CD4-positive, alpha-beta memory T cell (primary cell): ENCODE measurements around the gene FAM200C. TPM values are rescaled to one million over a fixed set of nuclear protein-coding genes. Genes with fewer than 3 reads are reported as not detected.
"Not testable (repeated sequence)": the region's sequence is repeated elsewhere in the genome, so short reads cannot be mapped to it uniquely, and the experiment has no call there.

ENCODE experiments used
- CTCF ChIA-PET: fragments of 350-600 bp; sonication (Branson Sonifier 250); formaldehyde crosslinking; loops from one replicate; lab custom pipeline; 2021; ENCODE audit warnings: inconsistent platforms; ENCODE audit not compliant: partially characterized antibody; lab: Charles Lee
- POLR2A ChIA-PET: fragments of 350-600 bp; sonication (Branson Sonifier 250); formaldehyde crosslinking; loops from one replicate; lab custom pipeline; 2021; ENCODE audit not compliant: partially characterized antibody; lab: Charles Lee
- DNase-seq, 5 donors: peaks; one replicate each; pipeline versions ENCODE4 v3.0.0 to v3.0.0-alpha.2; 2020 to 2022; ENCODE audit warnings: mixed read lengths in 1 of 5
- H3K27ac ChIP-seq: one replicate; pipeline ENCODE4 v1.7.0; 2013; ENCODE audit warnings: low read depth, low read length
- H3K27me3 ChIP-seq: 2 replicates; pipeline ENCODE4 v1.7.0; 2013; ENCODE audit warnings: mild to moderate bottlenecking, low read length, moderate library complexity; ENCODE audit not compliant: insufficient read depth
- H3K36me3 ChIP-seq: 2 replicates; pipeline ENCODE4 v1.7.0; 2013; ENCODE audit warnings: mild to moderate bottlenecking, low read length, moderate library complexity; ENCODE audit not compliant: insufficient read depth
- H3K4me1 ChIP-seq: 2 replicates; pipeline ENCODE4 v1.7.0; 2013; ENCODE audit warnings: mild to moderate bottlenecking, low read length, moderate library complexity; ENCODE audit not compliant: insufficient read depth
- H3K4me3 ChIP-seq, 2 donors: one replicate each; pipeline ENCODE4 v1.7.0; 2013; ENCODE audit warnings: low read length in 2 of 2, mild to moderate bottlenecking in 1 of 2
- H3K9me3 ChIP-seq, 2 donors: one replicate each; pipeline ENCODE4 v1.7.0; 2013; ENCODE audit warnings: low read length in 2 of 2, control low read depth in 1 of 2; ENCODE audit not compliant: control insufficient read depth in 1 of 2
- H3K27ac Mint-ChIP-seq, 7 donors: one replicate each; pipeline ENCODE4 v1.8.0; 2020 to 2021; ENCODE audit warnings: mixed read lengths in 7 of 7, mild to moderate bottlenecking in 6 of 7, inconsistent platforms in 3 of 7, moderate library complexity in 3 of 7
- H3K27me3 Mint-ChIP-seq, 2 donors: one replicate each; pipeline ENCODE4 v1.8.0; 2020 to 2021; ENCODE audit warnings: mixed read lengths in 2 of 2
- H3K36me3 Mint-ChIP-seq, 2 donors: one replicate each; pipeline ENCODE4 v1.8.0; 2020 to 2021; ENCODE audit warnings: mixed read lengths in 2 of 2, inconsistent platforms in 1 of 2, mild to moderate bottlenecking in 1 of 2
- H3K4me1 Mint-ChIP-seq, 4 donors: one replicate each; pipeline ENCODE4 v1.8.0; 2020 to 2021; ENCODE audit warnings: mixed read lengths in 4 of 4, mild to moderate bottlenecking in 1 of 4
- H3K4me3 Mint-ChIP-seq, 8 donors: one replicate each; pipeline ENCODE4 v1.8.0; 2020 to 2021; ENCODE audit warnings: mixed read lengths in 8 of 8, mild to moderate bottlenecking in 7 of 8, moderate library complexity in 6 of 8, inconsistent platforms in 3 of 8
- H3K9me3 Mint-ChIP-seq, 8 donors: one replicate each; pipeline ENCODE4 v1.8.0; 2020 to 2021; ENCODE audit warnings: mixed read lengths in 8 of 8, mild to moderate bottlenecking in 5 of 8, inconsistent platforms in 3 of 8, moderate library complexity in 1 of 8
- intact Hi-C: fragments of 100-400 bp; cut with micrococcal nuclease; formaldehyde crosslinking; loops from one replicate; pipeline ENCODE4 v1.15.1; 2023
- polyA plus RNA-seq, 2 donors: library from polyadenylated mRNA; unstranded; fragments of 300-500 nt; fragmentation: Illumina TruSeq; gene quantifications; one replicate each; pipeline ENCODE4 v1.2.3, GENCODE V29; 2021
- total RNA-seq, 2 experiments: library from RNA; stranded (reverse); gene quantifications; one replicate each; pipeline ENCODE4 v1.2.3, GENCODE V29; 2021

Gene FAM200C
- total and polyA plus RNA-seq, 4 experiments from 2014 or later: 0.08 to 1.1 (median 0.49) TPM

GRCh38 chr5:160442824-160443431, 43.1 kb upstream of the FAM200C start:
- ChIA-PET CTCF (interaction anchor here (0.6 to 6.3 kb wide), 5 partner anchors 16 to 66 kb away, joined by 3 to 239 read pairs (median 5); partner anchors contain the start of genes PTTG1 and SLU7), POLR2A (interaction anchor here (1.9 kb wide), 1 partner anchor 24 kb away, joined by 6 read pairs; the partner anchor contains the start of gene SLU7)
- no peak overlapping the region for H3K27ac Mint-ChIP-seq
- H3K4me1 ChIP-seq: peaks cover 10% of the 10 kb centered on the region
- no peaks in the 10 kb centered on the region for H3K27me3 Mint-ChIP-seq
- no peak overlapping the region for H3K27ac ChIP-seq
- no peaks in the 10 kb centered on the region for H3K9me3 ChIP-seq
- H3K4me1 Mint-ChIP-seq: peaks cover 8 to 23% (median 13%) of the 10 kb centered on the region in 4 donors
- H3K36me3 ChIP-seq: no peaks in the 10 kb centered on the region
- no peak overlapping the region for H3K4me3 ChIP-seq
- no peak overlapping the region for H3K4me3 Mint-ChIP-seq
- H3K27me3 ChIP-seq: no peaks in the 10 kb centered on the region
- peaks cover 0 to 2% (median 0%) of the 10 kb centered on the region in 8 donors for H3K9me3 Mint-ChIP-seq
- intact Hi-C loops: no loop called here
- no peak for DNase-seq
- peaks cover 0 to 2% of the 10 kb centered on the region in 2 donors for H3K36me3 Mint-ChIP-seq

GRCh38 chr5:160441311-160441781, 41.5 kb upstream of the FAM200C start:
- Mint-ChIP-seq H3K4me1 (peaks cover 8 to 23% (median 13%) of the 10 kb centered on the region in 4 donors), H3K36me3 (peaks cover 0 to 2% of the 10 kb centered on the region in 2 donors), H3K27me3 (no peaks in the 10 kb centered on the region), H3K27ac (no peak overlapping the region), H3K9me3 (peaks cover 0 to 2% (median 0%) of the 10 kb centered on the region in 8 donors), H3K4me3 (no peak overlapping the region)
- Histone ChIP-seq H3K36me3 (no peaks in the 10 kb centered on the region), H3K4me3 (no peak overlapping the region), H3K9me3 (no peaks in the 10 kb centered on the region), H3K27me3 (no peaks in the 10 kb centered on the region), H3K27ac (no peak overlapping the region), H3K4me1 (peaks cover 10% of the 10 kb centered on the region)
- intact Hi-C loops: no loop called here
- ChIA-PET CTCF (interaction anchor here (1.0 to 6.3 kb wide), 11 partner anchors 7 to 68 kb away, joined by 3 to 239 read pairs (median 23); partner anchors contain the start of genes PTTG1 and SLU7), POLR2A (interaction anchor here (1.9 to 3.7 kb wide), 2 partner anchors 22 to 23 kb away, joined by 6 to 32 read pairs; partner anchors contain the start of gene SLU7)
- DNase-seq: no peak

- Histone ChIP-seq H3K4me1 (peaks cover 10% of the 10 kb centered on the region), H3K9me3 (no peaks in the 10 kb centered on the region), H3K27me3 (no peaks in the 10 kb centered on the region), H3K27ac (peak overlapping the region; percentile 33), H3K4me3 (peak overlapping the region; percentile 48 to 85), H3K36me3 (no peaks in the 10 kb centered on the region)
- peaks cover 0 to 2% of the 10 kb centered on the region in 2 donors for H3K36me3 Mint-ChIP-seq
- H3K27me3 Mint-ChIP-seq: peaks cover 7% of the 10 kb centered on the region in 2 donors
- ChIA-PET POLR2A (interaction anchor here (0.8 to 3.7 kb wide), 10 partner anchors 17 to 1231 kb away, joined by 3 to 34 read pairs (median 8); partner anchors contain the start of genes PTTG1 and SLU7), CTCF (interaction anchor here (1.0 to 6.3 kb wide), 33 partner anchors 9 to 417 kb away, joined by 3 to 239 read pairs (median 6); partner anchors contain the start of genes PTTG1 and SLU7)
- H3K27ac Mint-ChIP-seq: peak overlapping the region; percentile 84 to 97 (median 89)
- H3K9me3 Mint-ChIP-seq: peaks cover 0 to 2% (median 0%) of the 10 kb centered on the region in 8 donors
- intact Hi-C loops: loop anchor here (1.0 to 10.0 kb wide), 5 partner anchors 21 to 1253 kb away; partner anchors contain the start of gene GABRB2
- peak overlapping the region; percentile 87 to 99 (median 91) for H3K4me3 Mint-ChIP-seq
- peak; percentile 82 to 87 (median 84) for DNase-seq
- peaks cover 7 to 23% (median 12%) of the 10 kb centered on the region in 4 donors for H3K4me1 Mint-ChIP-seq
These were observed 39.3 kb upstream of the FAM200C start for GRCh38 chr5:160439205-160439600.

GRCh38 chr5:160438316-160439204, 38.7 kb upstream of the FAM200C start:
- peak; percentile 61 to 70 (median 67) for DNase-seq
- peak overlapping the region; percentile 87 to 99 (median 91) for H3K4me3 Mint-ChIP-seq
- H3K9me3 Mint-ChIP-seq: no peaks in the 10 kb centered on the region
- peak overlapping the region; percentile 33 for H3K27ac ChIP-seq
- peaks cover 7% of the 10 kb centered on the region in 2 donors for H3K27me3 Mint-ChIP-seq
- no peaks in the 10 kb centered on the region for H3K9me3 ChIP-seq
- H3K36me3 ChIP-seq: no peaks in the 10 kb centered on the region
- H3K27me3 ChIP-seq: no peaks in the 10 kb centered on the region
- POLR2A ChIA-PET: interaction anchor here (0.8 to 3.7 kb wide), 12 partner anchors 9 to 1231 kb away, joined by 3 to 34 read pairs (median 8); partner anchors contain the start of genes PTTG1 and SLU7
- peaks cover 10% of the 10 kb centered on the region for H3K4me1 ChIP-seq
- peak overlapping the region; percentile 84 to 97 (median 89) for H3K27ac Mint-ChIP-seq
- CTCF ChIA-PET: interaction anchor here (0.6 to 6.3 kb wide), 40 partner anchors 9 to 532 kb away, joined by 3 to 239 read pairs (median 6); partner anchors contain the start of genes PTTG1 and SLU7
- H3K4me1 Mint-ChIP-seq: peaks cover 7 to 23% (median 12%) of the 10 kb centered on the region in 4 donors
- peak overlapping the region; percentile 48 to 85 for H3K4me3 ChIP-seq
- peaks cover 0 to 2% of the 10 kb centered on the region in 2 donors for H3K36me3 Mint-ChIP-seq
- intact Hi-C loops: loop anchor here (1.0 to 10.0 kb wide), 7 partner anchors 17 to 1254 kb away; partner anchors contain the start of genes GABRB2 and PTTG1

- Mint-ChIP-seq H3K9me3 (no peaks in the 10 kb centered on the region), H3K27ac (no peak overlapping the region), H3K4me1 (peaks cover 7 to 19% (median 12%) of the 10 kb centered on the region in 4 donors), H3K27me3 (peaks cover 7% of the 10 kb centered on the region in 2 donors), H3K36me3 (peaks cover 0 to 2% of the 10 kb centered on the region in 2 donors), H3K4me3 (peak overlapping the region in 1 of 8 donors; percentile 18)
- no peaks in the 10 kb centered on the region for H3K9me3 ChIP-seq
- H3K36me3 ChIP-seq: no peaks in the 10 kb centered on the region
- H3K4me1 ChIP-seq: peaks cover 10% of the 10 kb centered on the region
- H3K27ac ChIP-seq: no peak overlapping the region
- no peaks in the 10 kb centered on the region for H3K27me3 ChIP-seq
- no peak overlapping the region for H3K4me3 ChIP-seq
- intact Hi-C loops: loop anchor here (5.0 to 10.0 kb wide), 3 partner anchors 238 to 1255 kb away; partner anchors contain the start of gene GABRB2
- no peak for DNase-seq
- POLR2A ChIA-PET: interaction anchor here (2.4 kb wide), 1 partner anchor 70 kb away, joined by 14 read pairs; no protein-coding TSS in a partner anchor
- CTCF ChIA-PET: interaction anchor here (1.1 to 6.3 kb wide), 10 partner anchors 11 to 350 kb away, joined by 3 to 239 read pairs (median 28); partner anchors contain the start of genes PTTG1 and SLU7
These were observed 37.4 kb upstream of the FAM200C start for GRCh38 chr5:160437271-160437670.

GRCh38 chr5:160436661-160437060, 36.8 kb upstream of the FAM200C start:
- not testable (repeated sequence) for H3K36me3 Mint-ChIP-seq
- intact Hi-C loops: loop anchor here (5.0 to 10.0 kb wide), 3 partner anchors 238 to 1256 kb away; partner anchors contain the start of gene GABRB2
- peak overlapping the region in 1 of 7 donors; percentile 24 for H3K27ac Mint-ChIP-seq

More at GRCh38 chr5:160436661-160437060, 36.8 kb upstream of the FAM200C start:
- H3K27ac ChIP-seq, H3K36me3 ChIP-seq, DNase-seq, H3K4me1 ChIP-seq, H3K4me3 Mint-ChIP-seq, H3K27me3 ChIP-seq, H3K4me3 ChIP-seq, H3K27me3 Mint-ChIP-seq, H3K9me3 ChIP-seq, H3K9me3 Mint-ChIP-seq, POLR2A ChIA-PET: not testable (repeated sequence)
- H3K4me1 Mint-ChIP-seq: peaks cover 7 to 17% (median 12%) of the 10 kb centered on the region in 4 donors
- CTCF ChIA-PET: interaction anchor here (3.3 to 6.3 kb wide), 4 partner anchors 13 to 73 kb away, joined by 29 to 239 read pairs (median 135); partner anchors contain the start of genes PTTG1 and SLU7
